ENCODE results near the gene BAHCC1. TPM values are rescaled to one million over a fixed set of nuclear protein-coding genes. Genes with fewer than 3 reads are reported as not detected.

BAHCC1 gene
- total RNA-seq, 1 experiment from 2014 or later, result 9.9 TPM

DNA sequence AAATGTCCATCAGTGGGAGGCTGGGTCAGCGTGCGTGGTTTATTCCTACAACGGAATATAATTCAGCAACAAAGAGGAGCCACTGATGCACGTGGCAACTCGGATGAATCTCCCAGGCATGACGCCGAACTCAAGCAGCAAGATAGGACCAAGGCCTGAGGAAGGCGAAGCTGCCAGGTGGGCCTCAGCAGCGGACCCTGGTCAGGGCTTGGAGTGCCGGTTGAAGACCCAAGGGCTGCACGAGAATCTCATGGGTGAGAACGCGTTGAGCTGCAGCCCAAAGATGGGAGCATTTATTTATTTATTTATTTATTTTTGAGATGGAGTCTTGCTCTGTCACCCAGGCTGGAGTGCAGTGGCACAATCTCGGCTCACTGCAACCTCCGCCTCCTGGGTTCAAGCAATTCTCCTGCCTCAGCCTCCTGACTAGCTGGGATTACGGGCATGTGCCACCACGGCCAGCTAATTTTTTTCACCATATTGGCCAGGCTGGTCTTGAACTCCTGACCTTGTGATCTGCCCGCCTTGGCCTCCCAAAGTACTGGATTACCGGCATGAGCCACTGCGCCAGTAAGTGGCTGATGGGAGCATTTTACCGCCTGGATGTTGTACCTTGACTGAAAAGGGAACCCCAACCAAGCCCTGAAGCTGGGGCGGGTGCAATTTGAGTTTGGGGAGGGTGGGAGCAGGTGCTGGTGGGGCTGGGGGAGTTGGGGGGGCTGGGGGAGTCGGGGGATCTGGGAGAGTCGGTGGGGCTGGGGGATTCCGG, 18.1 kb upstream of the BAHCC1 start:
- DNase-seq, result no peak
- Histone ChIP-seq H3K79me2 (ENCODE audit: low read length) (no peaks in the 10 kb centered on the region), H2AFZ (ENCODE audit: low read length) (no peak overlapping the region), H3K36me3 (ENCODE audit: low read depth, low read length) (no peaks in the 10 kb centered on the region), H3K9me3 (ENCODE audit: low read length) (no peaks in the 10 kb centered on the region), H3K9me2 (replicated peaks; ENCODE audit: low read length) (no peaks in the 10 kb centered on the region), H3K27me3 (ENCODE audit: low read length) (no peaks in the 10 kb centered on the region), H4K20me1 (ENCODE audit: low read length) (no peaks in the 10 kb centered on the region), H3K4me2 (ENCODE audit: low read length) (no peak overlapping the region), H3K27ac (ENCODE audit: low read length) (no peak overlapping the region), H3K4me3 (ENCODE audit: low read length) (no peak overlapping the region), H3F3A (ENCODE audit: low read length, unreplicated experiment) (no peaks in the 10 kb centered on the region), H3K9ac (ENCODE audit: low read length) (no peak overlapping the region), H3K4me1 (ENCODE audit: insufficient read depth, low read length) (peaks cover 7% of the 10 kb centered on the region)
- BruUV-seq (replicated peaks), result no TSS peak
- ChIA-PET CTCF (no interaction called here), POLR2A (ENCODE audit: unreplicated experiment) (no interaction called here)
- ATAC-seq, result no peak
- TF ChIP-seq EZH2phosphoT487 (IDR thresholded peaks at IDR 0.05; ENCODE audit: borderline replicate concordance, low read length), result no peak
- TF ChIP-seq, protein P1, sequence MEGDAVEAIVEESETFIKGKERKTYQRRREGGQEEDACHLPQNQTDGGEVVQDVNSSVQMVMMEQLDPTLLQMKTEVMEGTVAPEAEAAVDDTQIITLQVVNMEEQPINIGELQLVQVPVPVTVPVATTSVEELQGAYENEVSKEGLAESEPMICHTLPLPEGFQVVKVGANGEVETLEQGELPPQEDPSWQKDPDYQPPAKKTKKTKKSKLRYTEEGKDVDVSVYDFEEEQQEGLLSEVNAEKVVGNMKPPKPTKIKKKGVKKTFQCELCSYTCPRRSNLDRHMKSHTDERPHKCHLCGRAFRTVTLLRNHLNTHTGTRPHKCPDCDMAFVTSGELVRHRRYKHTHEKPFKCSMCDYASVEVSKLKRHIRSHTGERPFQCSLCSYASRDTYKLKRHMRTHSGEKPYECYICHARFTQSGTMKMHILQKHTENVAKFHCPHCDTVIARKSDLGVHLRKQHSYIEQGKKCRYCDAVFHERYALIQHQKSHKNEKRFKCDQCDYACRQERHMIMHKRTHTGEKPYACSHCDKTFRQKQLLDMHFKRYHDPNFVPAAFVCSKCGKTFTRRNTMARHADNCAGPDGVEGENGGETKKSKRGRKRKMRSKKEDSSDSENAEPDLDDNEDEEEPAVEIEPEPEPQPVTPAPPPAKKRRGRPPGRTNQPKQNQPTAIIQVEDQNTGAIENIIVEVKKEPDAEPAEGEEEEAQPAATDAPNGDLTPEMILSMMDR (conservative IDR thresholded peaks at IDR 0.05; ENCODE audit: low read depth, low read length), result no peak
- no peak for TF ChIP-seq EZH2 (IDR thresholded peaks at IDR 0.05; ENCODE audit: low read length, unreplicated experiment)
- intact Hi-C loops (cut with micrococcal nuclease), result no loop called here

DNA sequence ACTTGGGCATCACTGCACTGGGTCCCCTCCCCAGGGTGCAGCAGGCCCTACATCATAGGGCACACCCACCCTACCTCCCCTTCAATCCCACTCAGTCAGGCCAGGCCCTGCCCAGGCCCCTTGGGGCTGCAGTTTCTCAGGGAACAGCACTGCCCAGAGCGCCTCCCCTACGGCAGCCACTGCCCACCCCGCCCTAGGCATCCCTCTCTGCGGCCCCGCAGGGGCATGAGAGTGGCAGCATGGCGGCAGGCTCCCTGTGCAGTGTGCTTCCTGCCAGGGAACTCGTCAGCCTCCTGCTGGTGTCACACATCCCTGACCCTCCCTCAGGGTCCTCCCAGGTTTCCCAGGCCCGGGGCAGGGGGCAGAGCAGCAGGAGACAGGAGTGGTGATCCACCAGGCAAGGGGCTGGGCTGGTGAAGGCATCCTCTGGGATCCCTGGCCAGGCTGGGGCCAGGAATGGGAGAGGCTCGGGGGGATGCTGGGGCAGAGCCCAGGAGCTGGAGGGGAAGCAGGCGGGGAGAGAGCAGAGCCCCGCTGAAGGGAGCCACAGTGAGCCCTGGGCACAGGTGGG, 16.2 kb upstream of the BAHCC1 start:
- no peaks in the 10 kb centered on the region for H3F3A ChIP-seq (ENCODE audit: low read length, unreplicated experiment)
- TF ChIP-seq EZH2 (IDR thresholded peaks at IDR 0.05; ENCODE audit: low read length, unreplicated experiment), result no peak
- TF ChIP-seq, protein P1 (conservative IDR thresholded peaks at IDR 0.05; ENCODE audit: low read depth, low read length), result no peak
- TF ChIP-seq EZH2phosphoT487 (IDR thresholded peaks at IDR 0.05; ENCODE audit: borderline replicate concordance, low read length), result no peak
- peak overlapping the region; percentile 55; the same call in 1 of the 2 replicates for H2AFZ ChIP-seq (ENCODE audit: low read length)
- intact Hi-C loops (cut with micrococcal nuclease), result no loop called here
- H3K9me2 ChIP-seq (replicated peaks; ENCODE audit: low read length), result no peaks in the 10 kb centered on the region
- 0 out of 2 replicates have a peak overlapping the region, but pooled peaks have one; percentile 34 for H3K9ac ChIP-seq (ENCODE audit: low read length)
- peaks cover 7% of the 10 kb centered on the region for H3K4me1 ChIP-seq (ENCODE audit: insufficient read depth, low read length)
- no peaks in the 10 kb centered on the region for H3K9me3 ChIP-seq (ENCODE audit: low read length)
- BruUV-seq (replicated peaks), result TSS peak; percentile 77
- H3K4me2 ChIP-seq (ENCODE audit: low read length), result peak overlapping the region; percentile 80
- peak overlapping the region; percentile 45 for H3K4me3 ChIP-seq (ENCODE audit: low read length)
- no peak overlapping the region for H3K27ac ChIP-seq (ENCODE audit: low read length)
- DNase-seq, result no peak
- no peaks in the 10 kb centered on the region for H3K36me3 ChIP-seq (ENCODE audit: low read depth, low read length)
- no peaks in the 10 kb centered on the region for H4K20me1 ChIP-seq (ENCODE audit: low read length)
- peak; percentile 6; the same call in 1 of the 2 replicates for ATAC-seq
- H3K27me3 ChIP-seq (ENCODE audit: low read length), result no peaks in the 10 kb centered on the region
- H3K79me2 ChIP-seq (ENCODE audit: low read length), result no peaks in the 10 kb centered on the region
- POLR2A ChIA-PET (ENCODE audit: unreplicated experiment), result interaction anchor here (0.5 to 0.9 kb wide), 2 partner anchors 16 to 324 kb away, joined by 4 to 6 read pairs; partner anchors contain the start of genes BAHCC1 and MRPL12
- CTCF ChIA-PET, result interaction anchor here (1.0 kb wide), 1 partner anchor 106 kb away, joined by 5 read pairs; no protein-coding TSS in a partner anchor
